OCI-LY3 (cell line): ENCODE measurements around the gene TSPAN9.

ENCODE experiments used
- CTCF ChIP-seq: fragments of 200-600, 300-600 bp; sonication (generic); IDR thresholded peaks from 2 replicates; pipeline ENCODE4 v1.5.1; 2014; ENCODE audit warnings: antibody characterized with exemption, low read length, low read depth
- EZH2phosphoT487 ChIP-seq: fragments of 200-600 bp; shearing (Covaris generic); IDR thresholded peaks from 2 replicates; pipeline ENCODE4 v1.6.1; 2018; ENCODE audit warnings: antibody characterized with exemption, mixed run types, low read depth

GRCh38 chr12:3250576-3250975 lies 173.4 kb downstream of the TSPAN9 start:
- no peak for TF ChIP-seq CTCF
- TF ChIP-seq EZH2phosphoT487: no peak
